Thoracic aorta (tissue), 2 donors: ENCODE data around the gene CDHR5. TPM values are rescaled to one million over a fixed set of nuclear protein-coding genes. Genes with fewer than 3 reads are reported as not detected.

ENCODE experiments used
- ATAC-seq: fragments of 150-250 bp; one replicate; pipeline ENCODE4 v1.8.0; 2017; ENCODE audit warnings: low read depth; ENCODE audit not compliant: insufficient number of reproducible peaks, low FRiP score
- DNase-seq: peaks from one replicate; pipeline ENCODE4 v3.0.0-alpha.2; 2020; ENCODE audit warnings: low spot score
- H3K27ac ChIP-seq, 2 donors: fragments of 200-600 bp; sonication (generic); 1 replicate in 1 of 2; 2 replicates in 1 of 2; pipeline ENCODE4 v1.5.1; 2016; ENCODE audit warnings: mild to moderate bottlenecking in 2 of 2, moderate library complexity in 2 of 2
- H3K27me3 ChIP-seq: fragments of 200-600 bp; sonication (generic); replicated peaks from 2 replicates; pipeline ENCODE4 v1.6.0; 2016; ENCODE audit warnings: mild to moderate bottlenecking; ENCODE audit not compliant: insufficient read depth
- H3K36me3 ChIP-seq: fragments of 200-600 bp; sonication (generic); one replicate; pipeline ENCODE4 v1.5.1; 2016
- H3K4me1 ChIP-seq, 2 donors: fragments of 200-600 bp; sonication (generic); 1 replicate in 1 of 2; 2 replicates in 1 of 2; pipeline versions ENCODE4 v1.5.1 to v1.6.0; 2016; ENCODE audit warnings: low read depth in 2 of 2, mild to moderate bottlenecking in 1 of 2; ENCODE audit not compliant: control insufficient read depth in 1 of 2
- H3K4me3 ChIP-seq: fragments of 200-600 bp; sonication (generic); 2 replicates; pipeline ENCODE4 v1.5.1; 2016; ENCODE audit warnings: mild to moderate bottlenecking
- H3K9me3 ChIP-seq: fragments of 200-600 bp; sonication (generic); 2 replicates; pipeline ENCODE4 v1.5.1; 2016
- CTCF ChIP-seq: fragments of 200-600 bp; sonication (generic); IDR thresholded peaks from one replicate; pipeline ENCODE4 v1.5.1; 2019; ENCODE audit warnings: antibody characterized with exemption
- total RNA-seq, 2 donors: library from RNA; depleted of rRNA; stranded (reverse); fragments of >200 nt; gene quantifications; one replicate each; pipeline versions ENCODE4 v1.1.0 to v1.2.3, GENCODE V29; 2016

CDHR5 gene
- total RNA-seq, 2 donors from 2014 or later = not detected

GRCh38 chr11:606245-606644 is 18.5 kb downstream of the CDHR5 start:
- no peak overlapping the region for H3K27ac ChIP-seq
- no peaks in the 10 kb centered on the region for H3K4me1 ChIP-seq
- DNase-seq = no peak
- no peak overlapping the region for H3K4me3 ChIP-seq
- TF ChIP-seq CTCF = no peak
- H3K36me3 ChIP-seq = peaks cover 90% of the 10 kb centered on the region
- no peaks in the 10 kb centered on the region for H3K27me3 ChIP-seq
- no peaks in the 10 kb centered on the region for H3K9me3 ChIP-seq
- no peak for ATAC-seq

GRCh38 chr11:605286-606129 is 19.2 kb downstream of the CDHR5 start:
- ATAC-seq (no peak), DNase-seq (no peak)
- Histone ChIP-seq H3K4me3 (no peak overlapping the region), H3K9me3 (no peaks in the 10 kb centered on the region), H3K27ac (no peak overlapping the region), H3K27me3 (no peaks in the 10 kb centered on the region), H3K4me1 (no peaks in the 10 kb centered on the region), H3K36me3 (peaks cover 84% of the 10 kb centered on the region)
- TF ChIP-seq CTCF = no peak

- H3K27me3 ChIP-seq = no peaks in the 10 kb centered on the region
- no peak for ATAC-seq
- no peak for TF ChIP-seq CTCF
- no peak for DNase-seq
- H3K9me3 ChIP-seq = no peaks in the 10 kb centered on the region
- H3K4me3 ChIP-seq = no peak overlapping the region
- no peaks in the 10 kb centered on the region for H3K4me1 ChIP-seq
- H3K27ac ChIP-seq = no peak overlapping the region
- H3K36me3 ChIP-seq = peaks cover 76% of the 10 kb centered on the region
Measured at GRCh38 chr11:603154-603553, 21.6 kb downstream of the CDHR5 start.

- ATAC-seq (no peak), DNase-seq (no peak)
- Histone ChIP-seq H3K27ac (no peak overlapping the region), H3K9me3 (no peaks in the 10 kb centered on the region), H3K4me1 (no peaks in the 10 kb centered on the region), H3K36me3 (peaks cover 74% of the 10 kb centered on the region), H3K27me3 (no peaks in the 10 kb centered on the region), H3K4me3 (no peak overlapping the region)
- TF ChIP-seq CTCF = no peak
Measured at GRCh38 chr11:601573-602245, 23.0 kb downstream of the CDHR5 start.

- ATAC-seq = no peak
- Histone ChIP-seq H3K4me1 (no peaks in the 10 kb centered on the region), H3K36me3 (peaks cover 70% of the 10 kb centered on the region), H3K9me3 (no peaks in the 10 kb centered on the region), H3K4me3 (no peak overlapping the region), H3K27me3 (no peaks in the 10 kb centered on the region), H3K27ac (no peak overlapping the region)
- TF ChIP-seq CTCF = no peak
- no peak for DNase-seq
Measured at GRCh38 chr11:598005-598680, 26.6 kb downstream of the CDHR5 start.
